Measurements from ENCODE around the gene ATG101. TPM values are rescaled to one million over a fixed set of nuclear protein-coding genes. Genes with fewer than 3 reads are reported as not detected.

The ATG101 gene
- total and polyA plus RNA-seq, 8 donors: 7.6 to 105 (median 37.2) TPM

GRCh38 chr12:52061470-52062166, 8.2 kb upstream of the ATG101 start:
- Histone ChIP-seq H3K4me3 (no peak overlapping the region), H3K27me3 (no peaks in the 10 kb centered on the region), H3K27ac (peak overlapping the region in 3 of 5 donors; percentile 50 to 69 (median 57)), H3K4me1 (peaks cover 5 to 15% (median 12%) of the 10 kb centered on the region in 4 donors), H3K36me3 (peaks cover 17 to 31% (median 28%) of the 10 kb centered on the region in 4 donors), H3K9me3 (no peaks in the 10 kb centered on the region)
- peak in 1 of 2 donors; percentile 80 for DNase-seq
- no peak for TF ChIP-seq POLR2A (IDR thresholded peaks at IDR 0.05)
- TF ChIP-seq, protein P1, sequence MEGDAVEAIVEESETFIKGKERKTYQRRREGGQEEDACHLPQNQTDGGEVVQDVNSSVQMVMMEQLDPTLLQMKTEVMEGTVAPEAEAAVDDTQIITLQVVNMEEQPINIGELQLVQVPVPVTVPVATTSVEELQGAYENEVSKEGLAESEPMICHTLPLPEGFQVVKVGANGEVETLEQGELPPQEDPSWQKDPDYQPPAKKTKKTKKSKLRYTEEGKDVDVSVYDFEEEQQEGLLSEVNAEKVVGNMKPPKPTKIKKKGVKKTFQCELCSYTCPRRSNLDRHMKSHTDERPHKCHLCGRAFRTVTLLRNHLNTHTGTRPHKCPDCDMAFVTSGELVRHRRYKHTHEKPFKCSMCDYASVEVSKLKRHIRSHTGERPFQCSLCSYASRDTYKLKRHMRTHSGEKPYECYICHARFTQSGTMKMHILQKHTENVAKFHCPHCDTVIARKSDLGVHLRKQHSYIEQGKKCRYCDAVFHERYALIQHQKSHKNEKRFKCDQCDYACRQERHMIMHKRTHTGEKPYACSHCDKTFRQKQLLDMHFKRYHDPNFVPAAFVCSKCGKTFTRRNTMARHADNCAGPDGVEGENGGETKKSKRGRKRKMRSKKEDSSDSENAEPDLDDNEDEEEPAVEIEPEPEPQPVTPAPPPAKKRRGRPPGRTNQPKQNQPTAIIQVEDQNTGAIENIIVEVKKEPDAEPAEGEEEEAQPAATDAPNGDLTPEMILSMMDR (IDR thresholded peaks at IDR 0.05): no peak
- TF ChIP-seq POLR2AphosphoS5 (IDR thresholded peaks at IDR 0.05): no peak
- no peak for TF ChIP-seq EP300 (IDR thresholded peaks at IDR 0.05)
- 41 to 64% (median 49%) methylated on average over 7 to 12 of the region's 12 CpGs for WGBS, 5 donors
- intact Hi-C loops (cut with DNase I; ENCODE audit: low total_unique reads): no loop called here

DNA sequence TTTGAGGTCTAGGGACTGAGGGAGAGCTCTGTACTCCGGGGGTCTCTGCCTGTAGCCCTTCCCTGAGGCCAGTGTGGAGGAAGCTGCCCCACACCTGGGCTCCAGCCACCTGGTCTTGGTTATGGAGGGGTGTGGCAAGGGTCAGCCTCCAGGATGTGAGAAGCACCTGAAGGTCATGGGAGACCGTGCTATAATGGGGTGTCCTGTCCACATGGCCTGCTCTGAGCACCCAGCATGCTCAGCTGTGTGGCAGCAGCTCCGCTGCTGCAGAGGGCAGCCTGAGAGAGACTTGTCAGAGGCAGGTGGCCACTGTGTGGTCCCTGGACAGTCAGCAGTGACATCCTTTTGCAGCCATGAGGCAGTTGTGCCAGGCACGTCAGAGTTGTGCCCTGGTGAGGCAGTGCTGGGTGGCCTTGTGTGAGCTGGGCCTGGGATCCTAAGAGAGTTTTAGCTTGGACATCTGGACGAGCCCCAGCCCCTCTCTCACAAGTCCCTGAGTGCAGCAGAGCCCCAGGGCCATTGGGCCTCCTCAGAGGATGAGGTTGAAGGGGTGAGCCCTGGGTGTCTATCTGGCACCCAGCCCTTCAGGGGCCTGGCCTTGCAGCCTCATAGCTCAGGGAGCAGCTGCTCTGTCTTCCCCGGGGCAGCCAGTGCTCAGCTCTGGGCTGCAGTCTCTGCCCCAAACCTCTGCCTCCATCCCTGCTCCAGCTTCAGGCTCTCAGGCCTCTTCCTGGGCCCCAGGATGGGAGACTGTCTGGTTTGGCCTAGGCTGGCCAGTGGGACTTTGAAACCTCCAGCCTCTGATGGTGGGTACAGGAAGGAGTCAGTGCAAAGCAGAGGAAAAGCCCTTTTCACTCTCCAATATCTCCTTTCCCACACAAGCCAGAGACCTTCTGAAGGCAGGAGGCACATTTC, 7.4 kb upstream of the ATG101 start:
- H3K4me3 ChIP-seq: no peak overlapping the region
- 70 to 75% (median 73%) methylated on average over 4 to 6 of the region's 6 CpGs for whole genome bisulfite sequencing, 5 donors
- DNase-seq: peak in 1 of 2 donors; percentile 29
- intact Hi-C loops (cut with DNase I; ENCODE audit: low total_unique reads): no loop called here
- TF ChIP-seq, protein P1 (IDR thresholded peaks at IDR 0.05): no peak
- TF ChIP-seq EP300 (IDR thresholded peaks at IDR 0.05) (no peak), POLR2AphosphoS5 (IDR thresholded peaks at IDR 0.05) (no peak), POLR2A (IDR thresholded peaks at IDR 0.05) (no peak)
- H3K36me3 ChIP-seq: peaks cover 9 to 23% (median 20%) of the 10 kb centered on the region in 4 donors
- H3K27ac ChIP-seq: peak overlapping the region; percentile 16 to 69 (median 57)
- peaks cover 0 to 15% (median 8%) of the 10 kb centered on the region in 4 donors for H3K4me1 ChIP-seq
- no peaks in the 10 kb centered on the region for H3K9me3 ChIP-seq
- H3K27me3 ChIP-seq: no peaks in the 10 kb centered on the region

DNA sequence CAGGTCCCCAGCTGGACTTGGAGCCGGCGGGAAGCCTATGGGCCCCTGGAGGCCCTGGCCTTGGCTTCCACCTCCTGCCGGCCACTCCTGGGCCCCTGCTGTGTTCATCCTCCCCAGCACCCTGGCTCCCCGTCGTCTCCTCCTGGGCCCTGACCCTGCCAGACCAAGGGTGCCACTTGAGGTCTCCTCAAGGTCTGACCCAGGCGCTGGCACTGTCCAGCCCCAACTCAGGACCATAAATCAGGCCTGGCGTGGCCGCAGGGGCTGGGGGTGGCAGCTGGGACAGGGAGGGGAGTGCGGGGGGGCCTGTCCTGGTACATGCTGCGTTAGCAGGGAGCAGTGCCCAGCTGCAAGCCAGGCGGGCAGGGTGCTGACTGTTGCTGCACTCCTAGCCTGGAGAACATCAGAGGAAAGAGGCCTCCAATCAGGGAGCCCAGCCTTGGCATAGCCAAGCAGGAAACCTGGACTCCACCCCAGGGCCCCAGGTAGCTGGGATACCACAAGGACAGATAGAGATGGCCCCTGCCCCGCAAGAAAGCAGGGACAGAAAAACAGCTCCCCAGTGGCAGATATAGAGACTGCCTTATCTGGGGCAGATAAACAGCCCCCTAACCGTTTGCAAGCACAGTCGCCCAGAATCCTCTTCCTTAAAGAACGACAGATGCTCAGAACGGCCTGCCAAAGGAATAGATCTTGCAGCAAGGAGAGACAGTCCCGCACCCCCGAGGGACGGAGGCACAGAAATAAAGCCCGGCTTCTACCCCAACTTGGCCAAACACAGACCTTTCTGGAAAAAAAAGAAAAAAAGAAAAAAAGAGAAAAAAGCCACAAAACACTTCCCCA, 6.5 kb upstream of the ATG101 start:
- 66 to 74% (median 71%) methylated on average over 17 to 20 of the region's 20 CpGs for WGBS, 5 donors
- peak in 1 of 2 donors; percentile 54 for DNase-seq

GRCh38 chr12:52063981-52064649, 5.7 kb upstream of the ATG101 start:
- Histone ChIP-seq H3K9me3 (no peaks in the 10 kb centered on the region), H3K4me3 (no peak overlapping the region), H3K4me1 (peaks cover 4 to 11% (median 8%) of the 10 kb centered on the region in 4 donors), H3K27me3 (no peaks in the 10 kb centered on the region), H3K27ac (peak overlapping the region; percentile 7 to 69 (median 57)), H3K36me3 (peaks cover 0 to 6% (median 3%) of the 10 kb centered on the region in 4 donors)
- intact Hi-C loops (cut with DNase I; ENCODE audit: low total_unique reads): no loop called here
- peak in 1 of 2 donors; percentile 59 for DNase-seq
- no peak for TF ChIP-seq EP300 (IDR thresholded peaks at IDR 0.05)
- TF ChIP-seq POLR2AphosphoS5 (IDR thresholded peaks at IDR 0.05): no peak
- TF ChIP-seq POLR2A (IDR thresholded peaks at IDR 0.05): no peak
- TF ChIP-seq, protein P1 (IDR thresholded peaks at IDR 0.05): no peak
- 67 to 84% (median 74%) methylated on average over 12 of the region's 12 CpGs for WGBS, 5 donors

More for the DNA sequence above, 6.5 kb upstream of the ATG101 start:
- Histone ChIP-seq H3K4me3 (no peak overlapping the region), H3K27me3 (no peaks in the 10 kb centered on the region), H3K27ac (peak overlapping the region; percentile 16 to 69 (median 57)), H3K36me3 (peaks cover 6 to 14% (median 11%) of the 10 kb centered on the region in 4 donors), H3K4me1 (peaks cover 0 to 15% (median 7%) of the 10 kb centered on the region in 4 donors), H3K9me3 (no peaks in the 10 kb centered on the region)
- TF ChIP-seq POLR2A (IDR thresholded peaks at IDR 0.05): no peak
- intact Hi-C loops (cut with DNase I; ENCODE audit: low total_unique reads): no loop called here
